DMS79 treated with DMSO at 0.1 percent for 48 hours (cell line): ENCODE data around the gene ELF2.
"Not testable (repeated sequence)": the region's sequence is repeated elsewhere in the genome, so short reads cannot be mapped to it uniquely, and the experiment has no call there.

Experiments used
- DNase-seq: peaks from one replicate; lab custom pipeline; 2025; lab: John Stamatoyannopoulos, UW

ELF2 gene

DNA sequence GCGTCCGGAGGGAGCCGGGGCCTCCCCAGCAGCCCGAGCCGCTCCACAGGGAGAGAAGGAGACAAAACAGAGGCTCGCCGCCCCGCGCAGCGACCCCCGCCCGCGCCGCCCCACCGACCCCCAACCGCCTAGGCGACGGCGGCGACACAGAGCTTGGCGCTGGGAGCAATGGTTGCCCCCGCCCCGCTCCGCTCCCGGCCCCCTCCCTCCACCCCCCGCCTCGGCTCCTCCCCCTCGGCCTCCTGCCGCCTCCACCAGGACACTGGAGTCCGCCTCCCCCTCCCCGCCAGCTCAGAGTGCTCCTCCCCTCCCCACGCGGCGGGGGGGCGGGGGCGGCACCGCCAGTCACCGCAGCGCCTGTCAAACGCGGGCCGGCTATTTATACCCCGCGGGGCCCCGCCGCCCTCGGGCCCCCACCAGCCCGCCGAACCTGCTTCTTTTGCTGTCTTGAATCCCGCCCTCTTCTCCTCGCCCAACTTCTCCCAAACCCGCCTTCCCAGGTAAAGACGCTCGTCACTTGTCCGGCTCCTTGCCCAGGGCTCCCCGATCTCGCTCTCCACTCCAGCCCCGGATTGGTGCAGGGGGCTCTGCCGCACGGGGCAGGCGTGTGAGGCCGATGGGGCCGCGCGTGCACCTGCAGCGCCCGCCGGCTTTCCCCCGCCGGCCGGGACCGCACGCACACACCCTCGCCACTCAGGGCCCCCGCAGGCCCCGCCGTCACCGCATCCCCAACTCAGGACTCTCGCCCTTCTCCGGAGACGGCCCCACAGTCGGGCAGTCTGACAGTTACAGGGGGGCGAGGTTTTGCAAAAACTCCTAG is at the start of gene ELF2:
TSS of gene ELF2 (minus strand) at position 170 of the 820 bp plus-strand sequence. CDS start 39,517 bp downstream, outside the sequence.
- peak; percentile 51 for DNase-seq

DNA sequence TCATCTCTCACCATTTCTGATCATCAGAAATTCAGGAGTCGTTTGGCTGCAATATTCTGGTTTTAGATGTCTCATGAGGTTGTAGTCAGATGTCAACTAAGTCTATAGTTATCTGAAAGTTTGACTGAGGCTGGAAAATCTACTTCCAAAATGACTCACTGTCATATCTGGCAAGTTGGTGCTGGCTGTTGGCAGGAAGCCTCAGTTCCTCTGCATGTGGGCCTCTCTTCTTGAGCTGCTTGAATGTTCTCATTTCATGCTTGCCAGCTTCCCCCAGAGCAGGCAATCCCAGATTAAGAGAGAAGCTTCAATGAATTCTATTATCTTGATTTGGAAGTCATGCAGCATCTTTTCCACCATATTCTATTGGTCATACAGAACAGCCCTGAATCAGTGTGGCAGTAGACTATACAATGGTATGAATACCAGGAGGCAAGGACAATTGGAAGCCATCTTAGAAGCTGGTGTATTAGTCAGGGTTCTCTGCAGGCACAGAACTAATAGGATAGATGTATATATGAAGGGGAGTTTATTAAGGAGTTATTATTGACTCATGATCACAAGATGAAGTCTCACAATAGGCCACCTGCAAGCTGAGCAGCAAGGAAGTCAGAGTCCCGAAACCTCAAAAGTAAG is 46.8 kb upstream of the ELF2 start:
- DNase-seq = no peak

DNA sequence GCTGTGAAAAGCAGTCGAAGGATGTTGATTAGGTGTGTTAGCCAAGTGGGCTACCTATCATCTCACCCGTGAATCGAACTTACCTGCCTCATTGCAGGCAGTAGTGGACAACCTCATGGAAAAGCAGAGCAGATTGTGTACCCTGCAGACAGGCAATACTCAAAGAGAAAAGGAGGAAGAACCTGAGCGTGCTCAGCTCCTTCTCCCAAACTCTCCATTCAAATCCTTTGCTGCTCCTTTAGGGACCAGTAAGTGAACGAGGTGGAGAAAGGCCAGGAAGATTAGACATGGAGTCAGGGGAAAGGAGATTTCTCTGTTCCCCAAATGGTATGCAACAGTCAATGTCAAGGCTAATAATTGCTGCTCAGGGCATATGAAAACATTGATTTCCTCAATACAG is 45.2 kb upstream of the ELF2 start:
- DNase-seq = no peak

DNA sequence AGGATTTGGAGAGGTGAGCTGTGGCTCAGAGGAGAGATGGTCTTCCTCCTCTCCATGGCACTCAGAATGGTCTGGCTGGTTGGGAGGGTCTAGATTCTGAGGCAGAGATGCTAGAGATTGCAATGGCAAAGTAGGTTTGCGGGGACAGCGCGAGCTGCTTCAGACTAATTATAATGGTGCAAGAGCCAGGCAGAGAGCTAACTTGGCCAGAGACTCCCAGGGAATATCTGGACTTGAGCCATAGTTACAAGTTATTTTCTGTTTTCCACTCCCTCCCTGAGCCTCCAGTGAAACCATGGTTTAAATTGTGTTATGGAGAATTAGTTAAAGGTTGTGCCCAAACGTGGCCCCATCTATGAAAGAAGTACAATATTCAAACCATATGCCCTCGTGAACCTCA is 44.7 kb upstream of the ELF2 start:
- DNase-seq = no peak

DNA sequence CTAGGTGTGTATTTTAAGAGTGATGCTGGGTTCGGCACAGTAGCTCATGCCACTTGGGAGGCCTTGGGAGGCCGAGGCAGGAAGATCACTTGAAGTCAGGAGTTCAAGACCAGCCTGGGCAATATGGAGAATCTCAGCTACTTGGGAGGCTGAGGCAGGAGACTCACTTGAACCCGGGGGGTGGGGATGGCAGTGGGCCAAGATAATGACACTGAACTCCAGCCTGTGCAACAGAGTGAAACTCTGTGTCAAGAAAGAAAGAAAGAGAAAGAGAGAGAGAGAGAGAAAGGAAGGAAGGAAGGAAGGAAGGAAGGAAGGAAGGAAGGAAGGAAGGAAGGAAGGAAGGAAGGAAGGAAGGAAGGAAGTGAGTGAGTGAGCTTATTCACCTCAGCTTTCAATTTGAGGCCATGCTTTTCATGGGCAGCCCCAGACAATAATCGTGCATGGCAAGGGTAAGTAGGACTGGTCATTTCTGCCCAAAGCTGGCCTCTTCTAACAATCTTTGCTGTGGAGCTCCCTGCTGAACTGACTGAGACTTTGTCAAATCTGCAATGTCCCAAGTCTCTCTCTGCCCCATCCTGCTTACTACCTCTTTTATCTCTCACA is 42.5 kb upstream of the ELF2 start:
- no peak for DNase-seq

DNA sequence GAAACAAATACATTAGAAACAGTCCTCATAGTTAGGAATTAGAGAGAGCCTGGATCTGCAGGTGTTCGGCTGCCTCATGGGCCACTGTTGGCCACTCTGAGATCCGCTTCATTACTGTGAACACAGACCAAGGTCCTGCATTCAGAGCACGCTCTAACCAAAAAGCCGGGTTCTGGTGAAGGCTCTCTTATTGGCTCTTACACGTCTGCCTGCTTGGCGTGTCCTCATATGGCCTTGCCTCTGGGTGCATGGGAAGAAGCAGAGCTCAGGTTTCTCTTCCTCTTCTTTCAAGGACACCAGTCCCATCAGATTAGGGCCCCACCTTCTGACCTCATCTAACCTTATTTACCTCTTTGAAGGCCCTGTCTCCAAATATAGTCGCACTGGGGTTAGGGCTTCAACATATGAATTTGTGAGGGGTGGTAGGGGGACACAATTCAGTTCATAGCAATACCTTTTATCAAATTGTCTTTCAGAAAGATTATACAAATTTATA is 37.1 kb upstream of the ELF2 start:
- DNase-seq = peak; percentile 5

DNA sequence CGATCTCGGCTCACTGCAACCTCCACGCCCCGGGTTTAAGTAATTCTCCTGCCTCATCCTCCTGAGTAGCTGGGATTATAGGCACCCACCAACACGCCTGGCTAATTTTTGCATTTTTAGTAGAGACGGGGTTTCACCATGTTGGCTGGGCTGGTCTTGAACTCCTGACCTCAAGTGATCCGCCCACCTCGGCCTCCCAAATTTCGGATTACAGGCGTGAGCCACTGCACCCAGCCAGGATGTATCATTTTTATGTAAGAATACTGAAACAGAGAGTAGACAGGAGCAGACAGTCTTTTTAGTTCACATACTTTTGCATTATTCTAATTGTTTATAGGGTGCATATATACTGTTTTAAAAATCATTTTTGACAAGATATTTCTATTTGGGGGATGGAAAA is 36.6 kb upstream of the ELF2 start:
- not testable (repeated sequence) for DNase-seq

DNA sequence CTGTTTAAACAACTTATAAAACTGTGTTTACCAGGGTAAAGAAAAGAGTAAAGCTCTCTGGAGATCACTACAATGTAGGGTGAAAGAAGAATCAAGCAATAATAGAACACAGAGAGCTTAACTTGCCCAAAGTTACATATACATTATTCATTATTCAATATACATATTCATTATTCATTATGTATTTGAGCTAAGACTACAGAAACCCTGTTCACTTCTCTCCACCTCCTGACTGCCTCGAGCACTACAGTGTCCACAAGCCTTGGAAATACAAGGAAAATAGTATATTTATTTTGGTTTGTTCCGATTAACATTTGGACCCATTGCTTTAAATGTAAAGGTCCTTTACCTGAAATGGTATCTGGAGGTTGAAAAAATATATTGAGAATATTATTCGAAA is 35.9 kb upstream of the ELF2 start:
- DNase-seq = no peak

DNA sequence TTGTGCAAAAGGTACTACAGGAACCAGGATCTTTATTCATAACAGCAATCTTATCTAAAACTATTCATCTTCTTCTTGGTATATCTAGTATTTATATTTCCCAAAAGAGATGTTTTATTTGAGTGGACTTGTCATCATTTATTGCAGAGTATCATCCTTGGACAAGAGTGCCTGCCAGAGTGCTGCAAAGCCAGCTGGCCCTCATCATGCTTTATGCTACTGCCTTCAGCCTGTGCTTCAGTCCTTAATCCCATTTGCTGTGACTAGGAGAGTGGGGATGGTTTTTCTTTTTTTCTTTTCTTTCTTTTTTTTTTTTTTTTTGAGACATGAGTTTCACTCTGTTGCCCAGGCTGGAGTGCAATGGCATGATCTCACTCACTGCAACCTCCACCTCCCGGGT is 33.5 kb upstream of the ELF2 start:
- no peak for DNase-seq

DNA sequence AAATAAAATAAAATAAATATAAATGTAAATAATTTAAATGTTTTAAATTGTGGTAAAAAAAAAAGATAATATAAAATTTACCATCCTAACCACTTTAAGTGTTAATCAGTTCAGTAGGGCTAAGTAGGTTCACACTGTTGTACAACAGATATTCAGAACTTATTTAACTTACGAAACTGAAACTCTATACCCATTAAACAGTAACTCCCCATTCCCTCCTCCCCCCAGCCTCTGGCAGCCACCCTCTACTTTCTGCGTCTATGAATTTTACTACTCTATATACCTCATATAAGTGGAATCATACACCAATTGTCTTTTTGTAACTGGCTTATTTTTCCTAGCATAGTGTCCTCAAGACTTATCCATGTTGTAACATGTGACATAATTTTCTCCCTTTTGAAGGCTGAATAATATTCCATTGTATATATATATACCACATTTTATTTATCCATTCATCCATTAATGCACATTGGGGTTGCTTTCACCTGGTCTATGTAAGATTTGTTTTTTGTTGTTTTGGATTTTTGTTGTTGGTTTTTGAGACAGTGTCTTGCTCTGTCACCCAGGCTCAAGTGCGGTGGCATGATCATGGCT is 32.5 kb upstream of the ELF2 start:
- no peak for DNase-seq

DNA sequence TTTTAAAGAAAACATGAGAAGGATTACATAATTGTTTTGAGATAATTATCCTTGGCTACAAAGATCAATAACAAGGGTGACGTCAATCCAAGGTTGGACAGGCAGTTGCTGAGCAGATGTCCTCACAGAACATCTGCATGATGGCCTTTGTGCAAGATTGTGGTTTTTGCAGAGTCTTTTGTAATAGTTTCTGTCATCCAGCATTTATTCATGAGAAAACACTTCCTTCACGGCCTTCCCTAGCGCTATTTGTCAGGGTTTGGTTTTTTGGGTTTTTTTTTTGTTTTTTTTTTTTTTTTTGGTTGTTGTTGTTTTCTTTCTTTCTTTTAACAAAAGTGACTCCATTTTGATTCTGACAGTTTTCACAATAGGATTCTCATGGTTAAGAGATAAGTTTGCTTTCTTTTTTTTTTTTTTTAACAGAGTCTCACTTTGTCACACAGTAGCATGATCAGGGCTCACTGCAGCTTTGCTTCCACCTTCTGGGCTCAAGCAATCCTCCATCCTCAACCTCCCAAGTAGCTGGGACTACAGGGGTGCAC is 31.5 kb upstream of the ELF2 start:
- DNase-seq = no peak

DNA sequence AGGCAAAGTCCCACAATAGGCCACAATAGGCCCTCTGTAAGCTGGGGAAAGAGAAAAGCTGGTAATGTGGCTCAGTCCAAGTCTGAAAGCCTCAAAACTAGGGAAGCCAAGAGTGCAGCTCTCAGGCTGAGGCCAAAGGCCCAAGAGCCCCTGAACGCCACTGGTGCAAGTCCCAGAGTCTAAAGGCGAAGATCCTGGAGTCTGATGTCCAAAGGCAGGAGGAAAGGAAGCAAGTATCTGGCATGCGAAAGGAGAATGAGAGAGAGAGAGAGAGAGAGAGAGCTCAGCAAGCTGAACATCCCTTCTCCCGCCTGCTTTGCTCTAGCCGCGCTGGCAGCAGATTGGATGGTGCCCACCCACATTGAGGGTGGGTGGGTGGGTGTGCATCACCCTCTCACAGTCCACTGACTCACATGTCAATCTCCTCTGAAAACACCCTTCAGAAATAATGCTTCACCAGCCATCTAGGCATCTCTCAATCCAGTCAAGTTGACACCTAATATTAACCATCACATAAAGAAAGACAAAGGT is 30.9 kb upstream of the ELF2 start:
- no peak for DNase-seq

DNA sequence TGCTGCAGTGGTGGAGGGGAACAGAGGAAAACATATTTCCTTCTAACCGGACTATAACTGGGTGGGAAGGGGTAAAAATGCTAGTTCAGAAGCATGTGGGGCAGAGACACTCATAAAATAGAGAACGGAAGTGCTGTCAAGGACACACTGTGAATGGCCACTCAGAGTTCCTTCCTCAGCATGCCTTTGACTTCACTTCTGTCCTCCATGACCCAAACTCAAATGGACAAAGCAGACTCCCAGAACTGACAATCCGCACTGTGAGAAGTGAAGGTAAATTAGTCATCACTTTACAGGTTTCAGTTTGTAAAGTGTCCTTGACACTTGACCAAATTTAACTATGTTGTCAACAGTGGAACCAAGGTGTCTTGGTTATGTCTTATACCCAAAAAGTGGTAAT is 30.2 kb upstream of the ELF2 start:
- no peak for DNase-seq

DNA sequence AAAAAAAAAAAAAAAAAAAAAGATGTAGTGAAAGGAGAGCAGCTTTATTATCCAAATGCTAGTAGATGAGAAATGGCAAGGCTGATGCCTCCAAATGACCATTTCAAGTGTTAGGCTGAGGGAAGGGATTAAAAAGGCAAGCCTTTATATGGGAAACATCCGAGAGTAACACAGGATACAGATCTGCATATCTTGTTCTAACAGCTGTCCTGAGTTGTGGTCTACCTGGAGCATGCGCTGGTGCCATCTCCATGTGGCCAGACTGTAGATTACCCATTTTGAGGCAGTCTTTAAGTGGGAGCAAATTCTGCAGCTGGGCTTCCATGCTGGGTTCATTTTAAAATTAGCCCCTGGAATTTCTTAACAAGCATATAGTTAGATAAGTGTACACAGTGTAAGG is 26.0 kb upstream of the ELF2 start:
- DNase-seq = no peak

DNA sequence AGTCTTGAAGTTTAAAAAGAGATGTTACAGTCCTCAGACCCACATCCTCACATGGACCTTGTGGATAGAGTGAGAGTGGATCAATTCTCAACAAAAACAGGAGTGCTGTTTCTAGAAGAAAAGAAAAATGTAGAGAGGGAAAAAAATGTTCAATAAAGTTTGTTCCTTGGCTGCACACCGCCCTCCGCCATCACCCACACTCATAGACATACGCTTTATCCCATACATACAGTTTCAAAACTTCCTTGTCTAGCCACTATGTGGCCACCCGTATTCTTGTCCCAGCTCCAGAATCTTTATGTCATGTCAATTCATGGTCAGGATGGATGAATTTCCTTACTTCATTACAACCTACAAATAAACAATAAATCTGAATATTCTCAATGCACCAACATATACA is 23.5 kb upstream of the ELF2 start:
- DNase-seq = no peak

DNA sequence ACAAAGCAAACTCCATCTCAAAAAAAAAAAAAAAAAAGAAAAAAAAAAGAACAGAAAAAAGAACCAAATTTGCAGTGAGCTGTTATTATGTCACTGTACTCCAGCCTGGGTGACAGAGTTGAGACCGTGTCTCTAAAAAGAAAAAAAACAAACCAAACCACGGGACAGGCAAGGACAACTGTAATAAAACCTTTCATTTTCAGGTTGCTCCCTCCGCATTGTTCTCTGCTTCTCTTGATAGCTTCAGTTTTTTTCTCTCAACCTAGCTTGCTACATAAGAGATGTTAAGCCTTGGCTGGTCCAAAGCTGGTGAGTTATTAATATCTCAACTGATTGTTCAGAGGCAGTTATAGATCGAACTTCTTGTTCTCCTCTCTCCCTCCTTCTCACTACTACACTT is 23.1 kb upstream of the ELF2 start:
- no peak for DNase-seq

DNA sequence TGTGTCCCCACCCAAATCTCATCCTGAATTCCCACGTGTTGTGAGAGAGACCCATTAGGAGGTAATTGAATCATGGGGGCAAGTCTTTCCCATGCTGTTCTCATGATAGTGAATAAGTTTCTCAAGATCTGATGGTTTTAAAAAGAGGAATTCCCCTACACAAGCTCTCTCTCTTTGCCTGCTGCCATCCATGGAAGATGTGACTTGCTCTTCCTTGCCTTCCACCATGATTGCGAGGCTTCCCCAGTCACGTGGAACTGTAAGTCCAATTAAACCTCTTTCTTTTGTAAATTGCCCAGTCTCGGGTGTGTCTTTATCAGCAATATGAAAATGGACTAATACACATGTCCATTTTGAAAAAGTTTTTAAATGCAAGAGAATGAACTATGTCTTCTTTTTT is 20.2 kb upstream of the ELF2 start:
- DNase-seq = not testable (repeated sequence)

DNA sequence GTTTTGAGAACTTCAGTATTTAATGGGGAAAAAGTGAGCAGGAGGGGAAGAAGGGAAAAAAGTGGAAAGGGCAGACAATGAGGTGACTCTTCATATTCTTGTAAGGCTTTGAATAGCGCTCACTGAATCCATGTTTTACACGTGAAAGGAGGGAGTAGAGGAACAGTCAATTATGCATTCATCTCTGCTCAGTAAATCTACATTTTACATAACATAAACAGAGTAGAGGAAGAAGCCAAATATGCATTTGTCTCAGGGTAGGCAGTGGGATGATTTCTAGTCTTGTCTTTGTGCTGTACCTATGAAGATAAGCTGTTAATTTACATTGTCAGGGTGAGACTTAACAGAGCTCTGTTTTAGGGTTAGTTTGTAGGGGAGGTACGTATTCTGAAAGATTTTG is 19.4 kb upstream of the ELF2 start:
- no peak for DNase-seq

DNA sequence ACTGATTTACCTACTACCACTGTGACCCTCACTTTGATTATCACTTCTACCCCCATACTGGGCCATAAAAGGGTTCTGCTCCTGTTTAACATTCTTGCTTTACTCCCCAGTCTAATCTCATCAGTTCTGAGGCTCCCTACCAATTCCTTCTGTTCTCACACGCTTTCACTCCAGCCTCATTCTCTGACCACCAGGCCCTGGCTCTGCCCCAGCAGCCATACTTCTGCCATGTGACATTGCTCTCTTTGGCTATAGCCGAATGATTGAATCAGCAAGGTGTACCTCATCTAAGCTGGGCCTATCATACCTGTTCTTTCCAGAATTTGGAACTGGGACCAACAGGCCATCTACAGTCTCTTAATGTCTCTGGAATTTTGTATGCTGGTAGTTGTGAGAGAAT is 14.4 kb upstream of the ELF2 start:
- no peak for DNase-seq

DNA sequence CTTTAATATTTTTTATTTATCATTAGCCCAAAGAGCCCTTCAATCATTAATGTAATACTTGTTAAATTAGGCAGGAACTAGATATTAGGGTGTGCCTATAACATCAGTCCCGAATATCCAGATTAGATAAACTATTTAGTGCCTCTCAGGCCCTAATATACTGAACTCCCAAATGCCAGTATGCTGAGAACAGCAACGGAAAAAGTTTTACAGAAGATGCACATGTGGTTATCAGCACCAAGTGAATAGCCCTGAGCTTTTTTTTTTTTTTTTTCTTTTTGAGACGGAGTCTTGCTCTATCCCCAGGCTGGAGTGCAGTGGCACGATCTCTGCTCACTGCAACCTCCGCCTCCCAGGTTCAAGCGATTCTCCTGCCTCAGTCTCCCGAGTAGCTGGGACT is 13.0 kb upstream of the ELF2 start:
- DNase-seq = no peak

DNA sequence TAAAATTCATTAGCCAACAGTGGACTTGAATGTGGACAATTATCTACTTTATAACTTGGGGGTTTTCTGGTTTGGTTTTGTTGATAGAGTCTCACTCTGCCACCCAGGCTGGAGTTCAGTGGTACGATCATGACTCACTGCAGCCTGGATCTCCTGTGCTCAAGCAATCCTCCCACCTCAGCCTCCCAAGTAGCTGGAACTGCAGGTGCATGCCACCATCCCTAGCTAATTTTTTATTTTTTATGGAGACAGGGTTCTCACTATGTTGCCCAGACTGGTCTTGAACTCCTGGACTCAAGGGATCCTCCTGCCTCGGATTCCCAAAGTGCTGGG is 12.4 kb upstream of the ELF2 start:
- DNase-seq = no peak

DNA sequence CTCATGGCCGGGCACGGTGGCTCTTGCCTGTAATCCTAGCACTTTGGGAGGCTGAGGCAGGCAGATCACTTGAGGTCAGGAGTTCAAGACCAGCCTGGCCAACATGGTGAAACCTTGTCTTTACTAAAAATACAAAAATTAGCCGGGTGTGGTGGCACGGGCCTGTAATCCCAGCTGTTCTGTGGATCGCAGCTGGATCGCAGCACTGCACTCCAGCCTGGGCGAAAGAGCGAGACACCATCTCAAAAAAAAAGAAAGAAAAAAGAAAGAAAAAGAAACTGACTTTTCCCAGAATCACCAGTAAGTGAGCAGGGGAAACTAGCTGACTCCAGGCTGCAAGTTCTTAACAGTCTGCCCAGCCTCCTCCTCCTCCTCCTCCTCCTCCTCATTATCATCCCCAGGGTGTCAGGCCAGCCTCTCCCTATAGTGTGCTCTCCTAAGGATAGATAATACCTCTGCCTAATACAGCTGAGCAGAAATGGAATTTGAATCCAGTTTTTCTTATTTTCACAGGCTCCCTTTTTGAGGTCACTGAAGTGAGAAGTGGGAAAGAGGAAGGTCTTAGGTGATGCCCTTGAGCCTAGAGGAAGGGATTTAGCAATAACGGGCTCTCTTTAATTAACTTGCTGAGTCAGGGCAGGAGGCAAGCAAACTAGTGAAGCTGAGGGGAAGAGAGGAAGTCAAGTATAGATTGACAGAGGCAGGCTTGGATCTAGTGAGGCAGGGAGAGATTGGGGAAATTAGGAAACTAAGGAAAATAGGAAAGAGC is 11.8 kb upstream of the ELF2 start:
- DNase-seq = no peak
